C4-2B (cell line): ENCODE results near the gene RRAS2.

Source experiments
- ZFX ChIP-seq: fragments of 450-650 bp; IDR thresholded peaks from 2 replicates; pipeline ENCODE4 v1.6.1; 2017
- TF ChIP-seq, protein P1 (sequence below): fragments of 450-650 bp; conservative IDR thresholded peaks from 2 replicates; pipeline ENCODE4 v1.5.1; 2017; ENCODE audit warnings: mild to moderate bottlenecking

DNA sequence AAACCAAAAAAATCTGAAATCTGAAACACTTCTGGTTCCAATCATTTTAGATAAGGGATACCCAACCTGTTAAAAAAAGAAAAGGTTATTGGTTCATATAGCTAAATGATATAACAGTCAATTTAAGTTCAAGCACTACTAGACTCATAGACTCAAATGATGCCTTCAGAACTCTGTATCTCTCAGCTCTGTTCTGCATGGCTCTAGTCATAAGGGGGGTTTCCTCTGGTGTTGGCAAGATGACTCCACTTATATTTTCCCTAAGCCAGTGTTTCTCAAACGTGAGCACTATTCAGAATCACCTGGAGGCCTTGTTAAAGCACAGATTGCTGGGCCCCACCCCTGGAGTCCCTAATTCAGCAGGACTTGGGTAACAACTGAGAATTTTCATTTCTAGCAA is 11.5 kb upstream of the RRAS2 start:
- TF ChIP-seq, protein P1, sequence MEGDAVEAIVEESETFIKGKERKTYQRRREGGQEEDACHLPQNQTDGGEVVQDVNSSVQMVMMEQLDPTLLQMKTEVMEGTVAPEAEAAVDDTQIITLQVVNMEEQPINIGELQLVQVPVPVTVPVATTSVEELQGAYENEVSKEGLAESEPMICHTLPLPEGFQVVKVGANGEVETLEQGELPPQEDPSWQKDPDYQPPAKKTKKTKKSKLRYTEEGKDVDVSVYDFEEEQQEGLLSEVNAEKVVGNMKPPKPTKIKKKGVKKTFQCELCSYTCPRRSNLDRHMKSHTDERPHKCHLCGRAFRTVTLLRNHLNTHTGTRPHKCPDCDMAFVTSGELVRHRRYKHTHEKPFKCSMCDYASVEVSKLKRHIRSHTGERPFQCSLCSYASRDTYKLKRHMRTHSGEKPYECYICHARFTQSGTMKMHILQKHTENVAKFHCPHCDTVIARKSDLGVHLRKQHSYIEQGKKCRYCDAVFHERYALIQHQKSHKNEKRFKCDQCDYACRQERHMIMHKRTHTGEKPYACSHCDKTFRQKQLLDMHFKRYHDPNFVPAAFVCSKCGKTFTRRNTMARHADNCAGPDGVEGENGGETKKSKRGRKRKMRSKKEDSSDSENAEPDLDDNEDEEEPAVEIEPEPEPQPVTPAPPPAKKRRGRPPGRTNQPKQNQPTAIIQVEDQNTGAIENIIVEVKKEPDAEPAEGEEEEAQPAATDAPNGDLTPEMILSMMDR: no peak
- TF ChIP-seq ZFX: no peak
